Testis (tissue), 3 donors: ENCODE results near the gene ARVCF. TPM values are rescaled to one million over a fixed set of nuclear protein-coding genes. Genes with fewer than 3 reads are reported as not detected.

Experiments
- DNase-seq: peaks from one replicate; pipeline ENCODE4 v3.0.0-alpha.2; 2019
- H3K27ac ChIP-seq, 2 donors: fragments of 200-600 bp; sonication (generic); one replicate each; pipeline ENCODE4 v1.5.1; 2019
- H3K27me3 ChIP-seq: fragments of 200-600 bp; sonication (generic); one replicate; pipeline ENCODE4 v1.5.1; 2019
- H3K36me3 ChIP-seq: fragments of 200-600 bp; sonication (generic); one replicate; pipeline ENCODE4 v1.5.1; 2017; ENCODE audit warnings: low read depth; ENCODE audit errors: missing control alignments
- H3K4me1 ChIP-seq: fragments of 200-600 bp; sonication (generic); one replicate; pipeline ENCODE4 v1.5.1; 2019
- H3K4me3 ChIP-seq, 2 donors: fragments of 200-600 bp; sonication (generic); one replicate each; pipeline ENCODE4 v1.5.1; 2017 to 2019
- H3K9me3 ChIP-seq: fragments of 200-600 bp; sonication (generic); one replicate; pipeline ENCODE4 v1.5.1; 2017
- POLR2A ChIP-seq: fragments of 450-650 bp; IDR thresholded peaks from one replicate; pipeline ENCODE4 v1.6.1; 2017; ENCODE audit warnings: antibody characterized with exemption, mild to moderate bottlenecking, moderate library complexity
- WGBS, 2 donors: methylation state at CpG; one replicate each; pipeline ENCODE4 v1.1.5; 2018; 5-methylcytosine and 5-hydroxymethylcytosine counted together
- intact Hi-C: fragments of 100-400 bp; cut with DNase I; formaldehyde crosslinking; loops from one replicate; pipeline ENCODE4 v1.15.1; 2023; ENCODE audit warnings: low total_unique reads
- polyA plus RNA-seq: library from polyadenylated mRNA; stranded (reverse); fragments of 350-450 nt; fragmentation: Illumina TruSeq; extraction: RNeasy Lipid Tissue Mini Kit (QIAGEN cat#74804); gene quantifications from one replicate; pipeline ENCODE4 v1.2.3, GENCODE V29; 2014; ENCODE audit warnings: low read depth, low replicate concordance; ENCODE audit not compliant: insufficient read depth
- total RNA-seq, 2 donors: library from RNA; depleted of rRNA; stranded (reverse); fragments of >200 nt; gene quantifications; one replicate each; pipeline ENCODE4 v1.2.3, GENCODE V29; 2016
- TF ChIP-seq, protein P1 (sequence below), 3 experiments: fragments of 450-650 bp in 2 of 3; fragments of 200-600 bp in 1 of 3; sonication (generic) in 1 of 3; IDR thresholded peaks; one replicate each; pipeline ENCODE4 v1.5.1; 2016 to 2019; ENCODE audit warnings: antibody characterized with exemption in 3 of 3, mild to moderate bottlenecking in 2 of 3, moderate library complexity in 1 of 3

ARVCF gene
- total and polyA plus RNA-seq, 3 donors from 2014 or later = 21.1 to 57.7 (median 43.2) TPM

DNA sequence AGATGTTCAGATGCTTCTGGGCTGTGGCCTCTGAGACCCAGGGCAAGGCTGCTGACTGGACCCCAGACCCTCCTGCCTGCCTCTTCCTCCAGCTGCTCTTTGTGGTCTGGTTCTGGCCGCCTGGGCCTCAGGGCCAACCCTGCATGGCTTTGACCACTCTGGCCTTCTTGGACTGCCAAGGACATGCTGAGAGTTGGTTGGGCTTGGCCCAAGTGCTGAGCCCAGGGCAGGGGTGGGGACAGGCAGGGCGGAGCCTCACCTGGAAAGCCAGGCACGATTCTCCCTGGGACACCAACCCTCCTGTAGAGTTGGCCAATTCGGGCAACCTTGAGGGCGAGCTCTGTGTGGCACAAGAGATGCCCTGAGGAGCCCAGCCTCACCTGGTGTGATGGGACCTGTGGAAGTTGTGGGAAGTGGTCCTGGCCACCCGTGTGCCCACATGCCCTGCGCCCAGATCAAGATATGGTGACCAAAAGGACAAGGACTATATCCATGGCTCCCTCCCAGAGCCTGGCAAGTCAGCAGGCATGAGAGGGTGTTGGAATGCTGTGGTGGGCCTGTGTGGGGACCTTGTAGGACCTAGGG lies 15.9 kb upstream of the ARVCF start:
- H3K27ac ChIP-seq = no peak overlapping the region

DNA sequence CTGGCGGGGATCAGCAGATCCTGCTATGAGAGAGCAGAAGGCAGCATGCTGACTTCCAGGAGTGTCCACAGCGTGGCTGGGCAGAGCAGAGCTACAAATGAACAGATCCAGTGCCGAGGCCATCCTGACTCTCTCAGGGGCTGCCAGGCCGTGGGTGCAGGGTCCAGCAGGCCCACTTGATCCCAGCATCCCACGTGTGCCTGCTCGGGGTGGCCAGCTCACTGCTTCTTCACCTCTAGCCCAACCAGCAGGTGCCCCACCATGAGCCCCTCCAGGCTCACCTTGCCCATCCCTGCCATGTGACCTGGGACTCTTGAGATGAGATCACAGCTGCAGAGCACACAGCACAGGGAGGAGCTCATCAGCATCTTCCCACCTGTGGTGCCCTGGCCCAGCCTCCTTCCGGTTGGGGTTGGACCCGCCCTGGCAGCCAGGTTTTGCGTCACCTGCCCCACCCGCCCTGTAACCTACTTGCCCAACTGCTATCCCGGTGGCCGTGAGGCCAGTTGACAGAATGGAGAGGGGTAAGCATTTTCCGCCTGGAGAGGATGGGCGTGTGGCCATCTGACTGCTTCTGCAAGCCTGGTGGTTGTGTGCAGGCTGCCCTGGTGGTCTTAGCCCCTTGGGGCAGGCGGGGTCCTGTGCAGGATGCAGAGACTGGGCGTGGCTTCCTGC lies 15.2 kb upstream of the ARVCF start:
- DNase-seq = no peak
- TF ChIP-seq, protein P1, sequence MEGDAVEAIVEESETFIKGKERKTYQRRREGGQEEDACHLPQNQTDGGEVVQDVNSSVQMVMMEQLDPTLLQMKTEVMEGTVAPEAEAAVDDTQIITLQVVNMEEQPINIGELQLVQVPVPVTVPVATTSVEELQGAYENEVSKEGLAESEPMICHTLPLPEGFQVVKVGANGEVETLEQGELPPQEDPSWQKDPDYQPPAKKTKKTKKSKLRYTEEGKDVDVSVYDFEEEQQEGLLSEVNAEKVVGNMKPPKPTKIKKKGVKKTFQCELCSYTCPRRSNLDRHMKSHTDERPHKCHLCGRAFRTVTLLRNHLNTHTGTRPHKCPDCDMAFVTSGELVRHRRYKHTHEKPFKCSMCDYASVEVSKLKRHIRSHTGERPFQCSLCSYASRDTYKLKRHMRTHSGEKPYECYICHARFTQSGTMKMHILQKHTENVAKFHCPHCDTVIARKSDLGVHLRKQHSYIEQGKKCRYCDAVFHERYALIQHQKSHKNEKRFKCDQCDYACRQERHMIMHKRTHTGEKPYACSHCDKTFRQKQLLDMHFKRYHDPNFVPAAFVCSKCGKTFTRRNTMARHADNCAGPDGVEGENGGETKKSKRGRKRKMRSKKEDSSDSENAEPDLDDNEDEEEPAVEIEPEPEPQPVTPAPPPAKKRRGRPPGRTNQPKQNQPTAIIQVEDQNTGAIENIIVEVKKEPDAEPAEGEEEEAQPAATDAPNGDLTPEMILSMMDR (IDR thresholded peaks at IDR 0.05) = no peak
- TF ChIP-seq POLR2A = no peak
- H3K4me1 ChIP-seq = peaks cover 10% of the 10 kb centered on the region
- H3K4me3 ChIP-seq = no peak overlapping the region
- H3K9me3 ChIP-seq = no peaks in the 10 kb centered on the region
- 85 to 91% methylated on average over 7 to 15 of the region's 16 CpGs for WGBS, 2 donors
- no peak overlapping the region for H3K27ac ChIP-seq
- intact Hi-C loops = no loop called here
- H3K27me3 ChIP-seq = no peaks in the 10 kb centered on the region
- H3K36me3 ChIP-seq = no peaks in the 10 kb centered on the region

More for the DNA sequence above, 15.9 kb upstream of the ARVCF start:
- TF ChIP-seq POLR2A = no peak
- TF ChIP-seq, protein P1 (IDR thresholded peaks at IDR 0.05) = no peak
- H3K27me3 ChIP-seq = no peaks in the 10 kb centered on the region
- intact Hi-C loops = no loop called here
- 94 to 97% methylated on average over 5 to 7 of the region's 7 CpGs for WGBS, 2 donors
- H3K4me1 ChIP-seq = peaks cover 10% of the 10 kb centered on the region
- no peaks in the 10 kb centered on the region for H3K9me3 ChIP-seq
- H3K4me3 ChIP-seq = no peak overlapping the region
- no peaks in the 10 kb centered on the region for H3K36me3 ChIP-seq
- DNase-seq = no peak

DNA sequence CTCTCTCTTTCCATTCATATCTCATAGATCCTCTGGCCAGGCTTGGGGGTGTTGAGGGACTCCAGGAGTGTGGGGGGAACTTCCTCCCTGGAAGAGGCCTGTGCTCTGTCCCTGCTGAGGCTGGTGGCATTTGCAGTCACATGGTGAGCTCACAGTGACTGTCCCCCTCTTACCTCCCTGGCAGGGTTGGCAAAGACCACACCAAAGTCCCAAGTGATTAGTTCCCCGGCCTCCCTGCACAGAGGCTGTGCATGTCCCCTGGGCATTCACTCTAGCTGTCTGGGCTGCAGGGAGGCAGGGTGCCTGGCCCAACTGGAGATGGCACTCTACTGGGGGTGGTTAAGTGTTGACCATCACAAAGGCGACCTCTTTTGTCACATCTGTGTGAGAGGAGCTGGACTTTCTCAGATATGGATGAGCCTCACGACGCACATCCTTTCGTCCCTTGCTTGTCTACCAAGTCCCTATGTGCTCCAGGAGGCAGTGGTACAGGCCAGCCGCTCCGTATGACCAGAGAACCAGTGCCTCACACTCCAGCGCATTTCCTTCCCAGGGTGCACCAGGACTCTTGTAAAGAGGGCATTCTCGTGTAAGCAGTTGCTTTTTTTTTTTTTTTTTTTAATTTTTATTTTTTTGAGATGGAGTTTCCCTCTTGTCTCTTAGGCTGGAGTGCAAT lies 13.1 kb upstream of the ARVCF start:
- no peaks in the 10 kb centered on the region for H3K9me3 ChIP-seq
- no peaks in the 10 kb centered on the region for H3K36me3 ChIP-seq
- no peaks in the 10 kb centered on the region for H3K27me3 ChIP-seq
- H3K4me3 ChIP-seq = no peak overlapping the region
- DNase-seq = no peak
- peaks cover 10% of the 10 kb centered on the region for H3K4me1 ChIP-seq
- intact Hi-C loops = no loop called here
- no peak for TF ChIP-seq POLR2A
- TF ChIP-seq, protein P1 (IDR thresholded peaks at IDR 0.05) = no peak
- H3K27ac ChIP-seq = no peak overlapping the region
- 87 to 91% methylated on average over 9 of the region's 9 CpGs for WGBS, 2 donors

DNA sequence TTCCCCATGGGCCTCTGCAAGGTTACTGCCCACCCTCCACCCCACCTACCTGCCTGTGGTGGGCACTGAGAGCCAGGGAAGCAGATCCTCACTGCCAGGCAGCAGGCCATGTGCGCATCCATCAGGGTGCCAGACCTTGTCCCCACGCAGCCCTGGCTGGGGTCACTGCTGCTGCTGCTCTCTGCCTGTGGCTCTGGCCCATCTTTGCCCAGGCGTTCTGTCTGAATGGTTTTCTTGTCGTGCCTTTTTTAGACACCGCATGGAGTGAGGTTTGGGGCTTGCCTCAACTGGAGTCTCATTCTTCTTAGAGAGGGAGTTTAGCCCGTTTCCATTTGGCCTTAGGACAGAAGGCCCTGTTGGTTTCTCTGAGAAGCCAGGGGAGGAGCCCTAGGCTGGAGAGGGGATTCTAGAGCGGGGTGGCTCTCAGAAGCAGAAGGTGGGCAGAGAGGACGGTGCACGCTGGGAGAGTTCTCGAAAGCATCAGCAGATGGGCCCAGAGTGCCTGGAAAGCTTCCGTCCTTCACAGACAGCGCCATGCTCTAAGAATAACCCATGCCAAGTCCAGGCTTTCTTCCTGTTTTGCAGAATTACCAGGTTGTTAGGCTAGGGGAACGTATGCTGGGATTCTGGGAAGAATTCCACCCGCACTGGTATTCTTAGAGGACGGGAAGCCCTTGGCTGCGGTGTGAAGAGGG lies 12.4 kb upstream of the ARVCF start:
- Histone ChIP-seq H3K9me3 (no peaks in the 10 kb centered on the region), H3K36me3 (no peaks in the 10 kb centered on the region), H3K4me3 (no peak overlapping the region), H3K4me1 (peaks cover 10% of the 10 kb centered on the region), H3K27ac (no peak overlapping the region), H3K27me3 (no peaks in the 10 kb centered on the region)
- TF ChIP-seq, protein P1 (IDR thresholded peaks at IDR 0.05) = no peak
- TF ChIP-seq POLR2A = no peak
- intact Hi-C loops = no loop called here
- WGBS, 2 donors = 75 to 83% methylated on average over 12 to 16 of the region's 16 CpGs
- no peak for DNase-seq
